ENCODE results near the gene CD96. TPM values are rescaled to one million over a fixed set of nuclear protein-coding genes. Genes with fewer than 3 reads are reported as not detected.

Gene CD96
- total and polyA plus RNA-seq, 2 donors (not counting 3 experiments of a cell fraction or from before 2014, with no cell fraction given): not detected

GRCh38 chr3:111617912-111618601, 76.1 kb downstream of the CD96 start:
- H3K27ac ChIP-seq (ENCODE audit: insufficient read depth, low read depth, low read length): no peak overlapping the region
- no peaks in the 10 kb centered on the region for H3K36me3 ChIP-seq (ENCODE audit: control insufficient read depth in 2 of 2, extremely low read depth in 1 of 2, insufficient read depth in 2 of 2, low read length in 2 of 2)
- H2AFZ ChIP-seq (ENCODE audit: low read depth, low read length): no peak overlapping the region
- intact Hi-C loops (cut with micrococcal nuclease): no loop called here
- H3K27me3 ChIP-seq (ENCODE audit: control insufficient read depth in 2 of 2, insufficient read depth in 2 of 2, low read length in 2 of 2): peaks cover 3 to 7% of the 10 kb centered on the region in 2 experiments
- H3K79me2 ChIP-seq (ENCODE audit: control insufficient read depth, insufficient read depth, low read length): no peaks in the 10 kb centered on the region
- dilution Hi-C loops (cut with MboI; ENCODE audit: extremely low pct_ligation_motif_present, low sequenced_read_pairs): no loop called here
- H4K20me1 ChIP-seq (replicated peaks; ENCODE audit: control insufficient read depth, extremely low read depth, insufficient read depth, low read length): no peaks in the 10 kb centered on the region
- no peak overlapping the region for H3K9ac ChIP-seq (replicated peaks; ENCODE audit: extremely low read depth, insufficient read depth, low read length)
- H3K9me3 ChIP-seq (replicated peaks; ENCODE audit: control insufficient read depth, insufficient read depth, low read length): no peaks in the 10 kb centered on the region
- DNase-seq (ENCODE audit: low read depth, low spot score): no peak
- no peak overlapping the region for H3K4me2 ChIP-seq (ENCODE audit: insufficient read depth, low read length)
- no peaks in the 10 kb centered on the region for H3K4me1 ChIP-seq (ENCODE audit: control insufficient read depth, extremely low read depth, insufficient read depth, low read length)
- no peaks in the 10 kb centered on the region for H3K9me1 ChIP-seq (replicated peaks; ENCODE audit: control insufficient read depth, extremely low read depth, insufficient read depth, low read length)
- TF ChIP-seq POLR2AphosphoS5 (IDR thresholded peaks at IDR 0.05; ENCODE audit: insufficient read depth, low read depth, low read length): no peak
- TF ChIP-seq JUN (IDR thresholded peaks at IDR 0.05; ENCODE audit: borderline replicate concordance, insufficient read depth, insufficient read length, low read depth): no peak
- TF ChIP-seq MYC (IDR thresholded peaks at IDR 0.05; ENCODE audit: low read depth, low read length): no peak
- TF ChIP-seq EZH2 (IDR thresholded peaks at IDR 0.05; ENCODE audit: borderline replicate concordance, low read depth, low read length, severe bottlenecking): no peak
- TF ChIP-seq FOS (IDR thresholded peaks at IDR 0.05; ENCODE audit: borderline replicate concordance, insufficient read depth, low read length): no peak
- no peak for TF ChIP-seq POLR2A (IDR thresholded peaks at IDR 0.05; ENCODE audit: low read depth, low read length)
- no peak for TF ChIP-seq CTCF (IDR thresholded peaks at IDR 0.05; ENCODE audit: extremely low read depth in 1 of 2, insufficient read depth in 1 of 2, low read depth in 1 of 2, low read length in 2 of 2)
- no peak for TF ChIP-seq MAX (IDR thresholded peaks at IDR 0.05; ENCODE audit: insufficient read depth, insufficient read length)
- TF ChIP-seq GATA2 (IDR thresholded peaks at IDR 0.05; ENCODE audit: insufficient read depth, insufficient read length, low read depth, low read length): no peak
- FAIRE-seq: no peak
- H3K4me3 ChIP-seq (replicated peaks in 1 of 3; ENCODE audit: insufficient read depth in 1 of 3, low read depth in 1 of 3, low read length in 3 of 3): no peak overlapping the region
- ChIA-PET CTCF (no interaction called here), POLR2A (no interaction called here)
- no TSS peak for BruUV-seq (replicated peaks)

All from endothelial cell of umbilical vein (primary cell).